GM21447 (cell line): ENCODE measurements around the gene DMXL2.
"Not testable (repeated sequence)": the region's sequence is repeated elsewhere in the genome, so short reads cannot be mapped to it uniquely, and the experiment has no call there.

Experiments
- ATAC-seq: cut with Tn5 transposase; IDR thresholded peaks from one replicate; pipeline ENCODE4 v1.9.1; 2021; ENCODE audit not compliant: unreplicated experiment

The DMXL2 gene

DNA sequence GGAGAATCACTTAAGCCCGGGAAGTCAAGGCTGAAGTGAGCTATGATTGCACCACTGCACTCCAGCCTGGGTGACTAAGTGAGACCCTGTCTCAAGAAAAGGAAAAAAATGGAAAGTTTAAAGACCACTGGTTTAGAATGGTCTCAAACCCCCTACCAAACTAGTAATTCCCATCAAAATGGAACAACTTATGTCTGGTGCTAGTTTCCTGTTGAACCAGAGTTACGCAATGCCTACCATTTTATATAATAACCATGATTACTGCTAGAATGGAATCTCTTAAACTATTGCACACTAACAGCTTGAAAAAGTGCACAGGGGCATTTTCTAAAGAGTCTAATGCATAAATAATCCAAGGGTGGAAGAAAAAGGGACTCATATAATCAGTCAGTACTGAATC lies 43.6 kb downstream of the DMXL2 start:
- ATAC-seq: no peak

DNA sequence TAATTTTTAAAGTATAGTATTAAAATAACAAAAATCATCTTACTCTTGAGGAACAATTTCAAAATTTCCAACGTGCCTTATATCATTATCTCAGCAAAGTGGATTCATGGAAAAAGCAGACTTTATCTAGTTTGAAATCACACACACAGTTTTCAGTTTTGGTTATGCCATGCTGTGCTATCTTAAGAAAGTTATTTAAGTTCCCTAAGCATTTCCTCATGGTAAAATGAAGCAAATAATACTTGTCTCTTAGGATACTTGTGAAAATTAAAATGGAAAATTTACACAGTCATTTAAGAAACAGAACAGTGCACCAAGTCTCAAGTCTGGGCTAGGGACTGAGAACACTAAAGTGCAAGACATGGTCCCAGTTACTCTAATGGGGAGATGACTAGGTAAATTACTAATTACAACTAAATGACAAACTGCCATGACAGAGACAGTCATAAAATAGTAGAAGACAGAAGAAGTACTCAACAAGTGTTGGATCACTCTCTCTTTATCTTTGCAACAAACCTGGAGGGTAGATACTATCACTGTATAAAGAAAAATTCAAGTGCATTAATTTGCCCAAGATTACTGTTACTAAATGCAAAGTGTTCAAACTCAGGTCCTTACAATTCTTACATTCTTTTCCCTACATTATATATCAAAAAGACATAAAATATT lies 44.8 kb downstream of the DMXL2 start:
- ATAC-seq: no peak

DNA sequence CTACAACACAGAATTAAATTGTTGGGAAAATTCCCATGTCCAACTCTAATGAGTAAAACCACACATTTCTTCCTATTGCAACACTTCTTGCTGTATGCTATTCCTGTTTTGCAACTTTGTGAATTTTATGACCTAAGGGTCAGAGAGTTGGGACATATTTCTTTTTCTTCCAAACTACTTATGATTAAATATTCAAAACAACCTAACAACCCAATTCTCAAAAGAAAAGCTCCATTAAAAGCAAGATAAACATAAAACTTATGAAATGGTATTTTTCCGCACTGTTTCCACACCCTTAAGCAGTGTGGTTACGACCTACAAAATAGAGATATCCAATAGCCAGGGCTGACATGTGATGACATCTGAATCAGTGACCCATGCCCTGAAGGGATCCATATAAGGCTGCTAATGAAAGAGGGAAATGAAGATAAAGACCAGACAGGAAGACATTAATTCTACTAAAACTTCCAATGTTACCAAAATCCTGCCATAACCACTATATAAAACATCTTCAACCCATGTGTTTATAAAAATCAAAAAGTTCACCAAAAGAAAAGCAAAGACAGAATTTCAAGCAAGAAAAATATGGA lies 45.6 kb downstream of the DMXL2 start:
- ATAC-seq: no peak

DNA sequence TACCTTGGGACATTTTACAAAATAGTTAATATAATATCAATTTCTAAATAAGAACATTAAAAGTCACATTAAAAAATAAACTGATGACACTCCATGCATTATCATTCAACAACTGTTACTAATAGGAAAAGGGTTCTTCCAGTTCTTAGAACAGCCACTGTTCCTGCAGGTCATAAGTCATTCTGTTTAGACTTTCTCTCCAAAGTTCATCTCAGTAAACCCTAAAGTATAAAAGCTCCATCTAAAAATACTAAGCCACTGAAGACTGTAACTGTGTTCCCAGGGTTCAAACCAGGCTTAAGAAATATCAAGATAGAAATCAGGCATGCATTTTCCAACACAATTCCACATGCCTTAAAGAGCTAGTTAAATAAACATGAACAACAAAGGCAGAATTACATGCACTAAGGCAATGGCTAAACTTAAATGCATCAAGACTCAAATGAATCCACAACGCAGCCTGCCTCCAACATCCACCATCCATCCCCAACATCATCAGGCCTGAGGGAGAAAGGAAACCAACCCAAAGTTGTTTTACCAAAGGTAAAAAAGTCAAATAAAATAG lies 46.2 kb downstream of the DMXL2 start:
- no peak for ATAC-seq

DNA sequence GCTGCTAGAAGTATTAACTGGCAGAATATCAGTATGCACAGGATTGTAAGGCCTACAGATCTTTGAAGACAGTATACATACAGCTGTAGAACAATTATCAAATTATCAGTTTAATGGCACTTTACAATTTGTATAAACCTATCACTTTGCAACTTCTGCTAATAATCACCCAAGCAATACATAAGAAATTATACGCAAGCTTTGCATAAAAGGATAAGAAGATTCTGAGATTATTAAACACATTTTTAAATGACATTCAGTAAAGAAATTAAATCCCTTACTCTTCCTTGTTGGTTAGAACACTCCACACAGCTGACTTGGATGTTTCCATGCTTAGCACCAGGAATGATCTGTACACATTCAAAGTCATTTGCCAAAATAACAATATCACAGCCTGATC lies 46.8 kb downstream of the DMXL2 start:
- ATAC-seq: no peak

DNA sequence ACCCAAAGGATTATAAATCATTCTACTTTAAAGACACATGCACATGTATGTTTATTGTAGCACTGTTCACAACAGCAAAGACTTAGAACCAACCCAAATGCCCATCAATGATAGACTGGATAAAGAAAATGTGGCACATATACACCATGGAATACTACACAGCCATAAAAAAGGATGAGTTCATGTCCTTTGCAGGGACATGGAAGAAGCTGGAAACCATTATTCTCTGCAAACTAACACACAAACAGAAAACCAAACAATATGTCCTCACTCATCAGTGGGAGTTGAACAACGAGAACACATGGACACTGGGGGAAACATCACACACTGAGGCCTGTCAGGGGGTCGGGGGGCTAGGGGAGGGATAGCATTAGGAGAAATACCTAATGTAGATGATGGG lies 49.2 kb downstream of the DMXL2 start:
- ATAC-seq: not testable (repeated sequence)

DNA sequence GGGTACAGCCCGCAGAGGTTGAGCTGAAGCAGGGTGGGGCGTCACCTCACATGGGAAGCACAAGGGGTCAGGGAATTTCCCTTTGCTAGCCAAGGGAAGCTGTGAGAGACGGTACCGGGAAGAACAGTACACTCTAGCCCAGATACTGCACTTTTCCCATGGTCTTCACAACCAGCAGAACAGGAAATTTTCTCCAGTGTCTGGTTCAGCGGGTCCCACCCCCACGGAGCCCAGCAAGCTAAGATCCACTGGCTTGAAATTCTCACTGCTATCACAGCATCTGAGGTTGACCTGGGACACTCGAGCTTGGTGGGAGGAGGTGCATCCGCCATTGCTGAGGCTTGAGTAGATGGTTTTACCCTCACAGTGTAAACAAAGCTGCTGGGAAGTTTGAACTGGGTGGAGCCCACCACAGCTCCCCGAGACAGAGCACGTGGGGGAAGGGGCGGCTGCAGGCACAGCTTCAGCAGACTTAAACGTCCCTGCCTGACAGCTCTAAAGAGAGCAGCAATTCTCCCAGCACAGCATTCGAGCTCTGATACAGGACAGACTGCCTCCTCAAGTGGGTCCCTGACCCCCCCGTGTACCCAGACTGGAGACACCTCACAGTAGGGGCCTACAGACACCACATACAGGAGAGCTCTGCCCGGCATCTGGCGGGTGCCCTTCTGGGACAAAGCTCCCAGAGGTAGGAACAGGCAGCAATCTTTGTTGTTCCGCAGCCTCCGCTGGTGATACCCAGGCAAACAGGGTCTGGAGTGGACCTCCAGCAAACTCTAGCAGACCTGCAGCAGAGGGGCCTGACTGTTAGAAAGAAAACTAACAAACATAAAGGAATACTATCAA lies 53.4 kb downstream of the DMXL2 start:
- not testable (repeated sequence) for ATAC-seq

DNA sequence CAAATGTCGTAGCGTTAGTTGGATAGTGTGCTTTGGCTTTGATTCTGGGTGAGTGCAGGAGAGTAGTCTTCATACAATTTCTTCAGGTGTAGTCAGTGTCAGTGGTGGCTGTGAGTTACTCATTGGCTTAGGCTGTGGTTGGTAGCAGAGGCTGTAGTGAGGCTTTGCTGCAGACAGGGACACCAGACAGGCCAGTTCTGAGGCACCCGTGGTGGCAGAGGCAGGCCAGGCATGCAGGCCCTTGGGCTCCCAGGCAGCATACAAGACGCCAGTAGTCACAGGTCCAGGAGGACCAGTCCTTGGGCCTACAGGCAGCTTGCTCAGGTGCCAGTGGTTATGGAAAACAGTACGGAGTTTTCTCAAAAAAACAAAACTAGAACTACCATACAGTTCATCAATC lies 61.3 kb downstream of the DMXL2 start:
- ATAC-seq: no peak

DNA sequence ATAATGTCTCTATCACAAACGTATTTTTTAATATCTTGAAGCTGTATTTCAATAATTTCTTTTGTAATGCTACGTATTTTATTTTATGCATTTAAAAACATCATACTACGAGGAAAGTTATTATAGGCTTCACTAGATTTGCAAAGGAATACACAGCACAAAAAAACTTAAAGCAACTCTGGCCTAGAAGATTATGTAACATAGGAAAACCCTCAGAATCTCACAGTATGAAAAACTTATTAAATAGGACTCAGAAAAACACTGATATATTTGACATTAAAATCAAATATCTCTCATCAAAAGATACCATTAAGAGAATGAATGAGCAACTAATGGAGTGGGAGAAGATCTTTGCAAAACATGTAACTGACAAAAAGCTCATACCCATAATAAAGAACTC lies 63.7 kb downstream of the DMXL2 start:
- ATAC-seq: no peak

DNA sequence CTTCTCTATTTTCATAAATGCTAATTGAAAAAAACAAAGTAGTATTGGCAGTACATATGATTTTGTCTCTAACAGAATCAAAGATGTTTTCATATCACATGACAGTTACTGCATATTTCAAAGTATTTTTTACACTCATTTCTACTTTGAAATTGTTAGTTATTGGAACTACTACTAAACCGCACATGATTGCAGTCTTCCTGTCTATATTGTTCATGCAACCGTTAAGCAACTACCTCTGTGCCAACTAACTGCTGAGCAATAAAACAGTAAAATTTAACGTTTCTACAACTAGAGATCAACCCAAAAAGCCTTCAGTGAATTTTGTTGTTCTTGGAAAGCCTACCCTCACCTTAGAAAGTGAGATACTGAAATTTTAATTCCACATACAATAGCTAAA lies 64.2 kb downstream of the DMXL2 start:
- no peak for ATAC-seq

DNA sequence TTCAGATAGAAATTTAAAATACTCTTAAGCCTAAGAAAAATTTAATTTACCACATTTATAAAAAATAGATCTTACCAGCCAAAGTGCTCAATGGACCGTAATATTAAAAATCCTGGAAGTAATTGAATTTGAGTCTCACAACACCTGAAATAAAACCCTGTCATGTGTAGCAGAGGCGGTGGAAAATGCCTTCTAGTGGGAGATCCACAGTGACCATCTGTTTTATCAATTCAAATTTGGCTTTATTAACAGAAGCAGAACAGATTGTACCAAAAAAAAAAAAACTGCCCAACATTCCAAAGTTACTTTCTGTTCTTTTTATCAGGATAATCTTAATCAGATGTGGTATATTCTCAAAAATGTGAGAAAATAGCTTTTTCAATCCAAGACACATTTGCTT lies 71.7 kb downstream of the DMXL2 start:
- no peak for ATAC-seq

DNA sequence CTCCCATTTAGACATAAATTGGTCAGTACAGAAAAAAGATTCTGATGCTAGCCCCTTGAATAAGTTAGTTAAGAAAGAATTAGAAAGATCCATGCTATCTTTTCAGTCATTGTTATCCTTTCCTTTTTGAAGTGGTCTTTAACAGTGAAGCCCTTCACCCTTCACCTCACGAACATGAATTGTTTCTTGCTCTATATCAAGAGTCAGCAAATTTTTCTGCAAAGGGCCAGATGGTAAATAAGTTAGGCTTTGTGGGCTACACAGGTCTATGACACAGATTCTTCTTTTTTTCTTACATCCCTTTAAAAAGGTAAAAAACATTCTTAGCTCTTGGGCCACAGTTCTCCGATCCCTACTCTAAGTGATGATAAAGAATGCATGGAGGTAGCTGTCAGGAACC lies 74.9 kb downstream of the DMXL2 start:
- ATAC-seq: no peak

DNA sequence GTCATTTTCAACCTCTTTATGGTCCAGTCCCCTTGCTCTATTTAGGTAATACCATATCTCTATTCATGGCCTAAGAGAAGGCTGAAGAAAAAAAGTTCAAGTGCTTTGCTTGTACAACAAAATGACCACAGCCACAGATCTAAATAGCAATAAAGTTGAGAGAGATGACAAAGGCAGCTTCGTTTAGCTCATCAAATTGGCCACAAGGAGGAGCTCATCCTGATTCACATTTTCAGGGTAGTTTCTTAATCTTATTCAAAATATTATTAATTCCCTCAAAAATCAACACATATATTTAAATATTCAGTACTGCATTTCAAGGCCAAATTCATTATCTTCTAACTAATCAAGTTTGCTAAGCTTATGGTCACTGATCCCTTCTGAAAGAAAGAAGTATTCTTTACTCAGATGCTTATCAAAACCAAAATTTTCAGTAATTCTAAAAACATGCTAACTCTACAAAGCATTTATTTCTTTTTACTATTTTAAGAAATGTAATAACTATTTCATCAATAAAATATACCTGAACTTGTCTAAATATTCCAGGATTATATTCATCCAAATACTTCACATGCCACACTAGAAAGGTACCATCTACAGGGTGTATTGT lies 85.5 kb downstream of the DMXL2 start:
- ATAC-seq: no peak

DNA sequence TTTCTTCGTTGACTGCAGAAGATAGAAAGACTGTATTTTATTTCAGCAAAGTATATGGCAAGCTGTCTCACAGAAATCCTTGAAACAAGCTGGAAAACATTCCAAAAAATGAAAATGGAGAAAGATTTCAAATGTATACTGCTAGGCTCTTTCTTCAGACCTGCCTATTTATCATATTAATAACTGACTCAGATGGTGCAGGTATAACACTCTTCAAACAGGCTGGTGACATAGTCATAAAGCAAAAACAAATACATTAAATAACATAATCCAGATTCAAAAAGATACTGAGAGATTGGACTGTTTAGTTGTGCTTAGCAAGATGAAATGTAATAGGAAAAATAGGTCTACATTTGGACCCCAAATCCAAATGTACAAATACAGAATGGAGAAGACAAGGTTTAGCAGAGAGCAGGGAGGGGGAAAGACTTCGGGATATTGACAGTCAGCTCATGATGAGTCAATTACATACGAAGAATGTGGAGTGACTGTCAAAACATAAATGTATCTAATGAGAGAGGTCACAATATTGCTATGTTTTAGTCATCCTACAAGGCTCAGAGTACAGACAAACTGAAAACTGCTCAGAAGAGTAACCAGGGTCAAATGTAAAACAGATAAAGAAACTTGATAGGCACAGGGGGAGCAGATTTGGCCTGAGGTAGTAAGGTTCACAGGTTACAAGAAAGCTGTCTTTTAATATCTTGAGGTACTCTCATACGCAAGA lies 88.7 kb downstream of the DMXL2 start:
- ATAC-seq: no peak

DNA sequence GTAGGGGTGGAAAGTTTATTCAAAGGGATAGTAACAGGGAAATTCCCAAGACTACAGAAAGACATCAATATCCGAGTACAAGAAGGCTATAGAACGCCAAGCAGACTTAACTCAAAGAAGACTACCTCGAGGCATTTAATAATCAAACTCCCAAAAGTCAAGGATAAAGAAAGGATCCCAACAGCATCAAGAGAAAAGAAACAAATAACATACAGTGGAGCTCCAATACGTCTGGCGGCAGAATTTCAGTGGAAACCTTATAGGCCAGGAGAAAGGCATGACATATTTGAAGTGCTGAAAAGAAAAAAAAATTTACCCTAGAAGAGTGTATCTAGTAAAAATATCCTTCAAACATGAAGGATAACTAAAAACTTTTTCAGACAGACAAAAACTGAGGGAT lies 95.6 kb downstream of the DMXL2 start:
- no peak for ATAC-seq

DNA sequence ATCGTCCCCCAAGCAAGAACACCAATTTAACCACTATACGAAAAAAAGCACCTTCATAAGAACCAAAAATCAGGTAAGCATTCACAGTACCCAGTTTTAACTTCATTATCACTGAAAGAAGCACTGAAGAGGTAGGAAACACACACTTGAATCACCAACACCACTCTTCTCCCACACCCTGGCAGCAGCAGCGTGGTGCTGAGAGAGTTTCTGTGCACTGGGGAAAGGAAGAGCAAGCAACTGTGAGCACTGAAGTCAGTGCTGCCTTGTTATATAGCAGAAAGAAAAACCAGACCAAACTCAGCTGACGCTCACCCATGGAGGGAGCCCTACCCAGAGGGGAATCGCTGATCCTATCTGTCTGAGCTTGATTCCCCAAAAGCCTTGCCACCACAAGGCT lies 98.2 kb downstream of the DMXL2 start:
- no peak for ATAC-seq

DNA sequence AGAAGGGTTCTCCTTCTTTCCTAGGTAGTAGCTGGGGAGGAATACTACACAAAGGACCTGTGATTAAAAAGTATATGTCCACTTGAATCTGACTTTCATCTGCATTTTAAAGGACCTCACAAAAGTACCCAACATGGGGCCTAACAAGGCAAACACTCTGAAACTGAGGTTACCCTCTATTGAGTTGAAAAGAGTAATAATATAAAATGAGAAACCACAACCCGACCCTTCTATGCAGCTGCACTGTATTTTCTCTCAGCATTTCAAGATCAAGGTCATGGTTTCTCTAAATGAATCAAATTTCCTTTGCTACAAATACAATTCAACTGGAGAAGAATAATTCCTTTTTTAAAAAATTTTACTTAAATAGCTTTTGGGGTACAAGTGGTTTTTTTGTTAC lies 106.3 kb downstream of the DMXL2 start:
- ATAC-seq: no peak

DNA sequence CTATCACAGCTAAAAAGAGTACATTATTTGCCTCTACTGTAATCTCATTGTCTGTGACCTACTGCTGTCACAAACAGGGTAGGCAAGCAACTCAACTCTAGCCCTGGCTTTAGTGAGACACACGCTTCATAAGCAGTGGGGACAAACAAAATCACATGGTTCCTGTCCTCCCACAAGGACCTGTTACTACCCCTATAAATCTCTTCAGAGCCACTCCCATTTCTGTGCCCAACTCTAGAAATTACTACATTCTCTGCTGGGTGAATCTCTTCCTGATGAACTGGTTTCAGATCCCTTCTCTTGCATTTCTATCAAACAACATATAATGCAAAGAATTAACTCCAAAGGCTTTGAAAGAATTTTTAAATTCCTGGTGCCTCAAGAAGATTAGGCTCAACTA lies 117.3 kb downstream of the DMXL2 start:
- ATAC-seq: no peak

DNA sequence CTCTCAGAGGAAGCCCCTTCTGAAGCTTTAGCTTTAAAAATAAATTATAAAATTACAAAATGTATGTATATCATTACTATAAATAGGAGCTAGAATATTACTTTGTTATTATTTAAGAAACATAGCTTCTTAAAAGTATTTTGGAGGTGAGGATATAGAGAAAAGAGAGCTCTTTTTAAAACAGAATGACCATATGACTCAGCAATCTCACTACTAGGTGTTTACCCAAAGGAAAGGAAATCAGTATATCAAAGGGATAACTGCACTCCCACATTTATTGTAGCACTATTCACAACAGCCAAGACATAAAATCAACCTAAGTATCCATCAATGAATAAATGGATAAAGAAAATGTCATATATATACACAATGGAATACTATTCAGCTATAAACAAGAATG lies 119.6 kb downstream of the DMXL2 start:
- no peak for ATAC-seq

DNA sequence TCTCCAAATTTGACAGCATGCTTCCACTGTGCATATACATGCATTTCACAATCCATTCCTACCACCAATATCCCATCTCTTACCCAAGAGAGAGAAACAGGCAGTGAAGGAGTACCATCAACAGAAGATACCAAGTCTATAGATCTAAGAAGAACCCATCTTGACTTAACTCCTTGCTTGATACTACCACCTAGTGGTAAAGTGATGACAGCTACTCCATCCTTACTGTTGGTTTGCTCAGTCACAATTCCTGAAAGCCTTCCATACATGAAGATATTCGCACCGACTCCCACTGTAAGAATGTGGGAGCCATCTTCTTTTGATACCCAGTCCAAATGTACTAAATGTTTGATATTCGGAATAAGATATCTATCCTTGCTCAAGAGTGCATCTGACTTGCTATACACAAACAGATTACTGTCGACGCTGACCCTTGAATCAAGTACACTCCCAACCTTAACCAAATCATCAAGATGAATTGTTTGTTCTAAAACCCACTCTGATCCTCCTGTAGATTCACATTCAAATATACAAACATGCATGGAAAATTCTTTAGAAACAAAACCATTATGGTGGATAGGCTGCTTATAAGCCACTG lies 123.1 kb downstream of the DMXL2 start:
- no peak for ATAC-seq

DNA sequence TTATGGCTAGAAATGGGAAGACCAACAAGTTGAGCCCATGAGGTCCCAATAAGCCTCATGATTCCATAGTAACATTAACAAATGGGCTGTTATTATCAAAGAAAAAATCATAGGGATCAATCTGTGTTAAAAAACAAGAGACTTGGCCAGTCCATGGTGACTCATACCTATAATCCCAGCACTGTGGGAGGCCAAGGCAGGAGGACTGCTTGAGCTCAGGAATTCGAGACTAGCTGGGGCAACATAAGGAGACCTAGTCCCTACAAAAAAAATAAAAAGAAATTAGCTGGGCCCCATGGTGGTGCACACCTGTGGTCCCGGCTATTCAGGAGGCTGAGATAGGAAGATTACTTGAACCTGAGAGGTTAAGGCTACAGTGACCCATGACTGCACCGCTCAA lies 124.8 kb downstream of the DMXL2 start:
- ATAC-seq: no peak
